Measurements from ENCODE around the gene NCF2. TPM values are rescaled to one million over a fixed set of nuclear protein-coding genes. Genes with fewer than 3 reads are reported as not detected.

NCF2 gene
- total and polyA plus RNA-seq, 2 donors (not counting 3 experiments of a cell fraction or from before 2014, with no cell fraction given): 0.03 TPM; not detected in 1

- FAIRE-seq (no peak), DNase-seq (ENCODE audit: low read depth, low spot score) (no peak)
- H3K36me3 ChIP-seq (ENCODE audit: control insufficient read depth in 2 of 2, extremely low read depth in 1 of 2, insufficient read depth in 2 of 2, low read length in 2 of 2): peaks cover 0 to 1% of the 10 kb centered on the region in 2 experiments
- no peaks in the 10 kb centered on the region for H3K9me1 ChIP-seq (replicated peaks; ENCODE audit: control insufficient read depth, extremely low read depth, insufficient read depth, low read length)
- H3K79me2 ChIP-seq (ENCODE audit: control insufficient read depth, insufficient read depth, low read length): peaks cover 28% of the 10 kb centered on the region
- peaks cover 19% of the 10 kb centered on the region for H3K4me1 ChIP-seq (ENCODE audit: control insufficient read depth, extremely low read depth, insufficient read depth, low read length)
- H3K27ac ChIP-seq (ENCODE audit: insufficient read depth, low read depth, low read length): no peak overlapping the region
- peaks cover 2% of the 10 kb centered on the region for H4K20me1 ChIP-seq (replicated peaks; ENCODE audit: control insufficient read depth, extremely low read depth, insufficient read depth, low read length)
- no peak for TF ChIP-seq GATA2 (IDR thresholded peaks at IDR 0.05; ENCODE audit: insufficient read depth, insufficient read length, low read depth, low read length)
- TF ChIP-seq EZH2 (IDR thresholded peaks at IDR 0.05; ENCODE audit: borderline replicate concordance, low read depth, low read length, severe bottlenecking): no peak
- TF ChIP-seq FOS (IDR thresholded peaks at IDR 0.05; ENCODE audit: borderline replicate concordance, insufficient read depth, low read length): no peak
- TF ChIP-seq CTCF (IDR thresholded peaks at IDR 0.05; ENCODE audit: extremely low read depth in 1 of 2, insufficient read depth in 1 of 2, low read depth in 1 of 2, low read length in 2 of 2): no peak
- TF ChIP-seq POLR2AphosphoS5 (IDR thresholded peaks at IDR 0.05; ENCODE audit: insufficient read depth, low read depth, low read length): no peak
- BruUV-seq (replicated peaks): no TSS peak
- POLR2A ChIA-PET: no interaction called here
- no peak overlapping the region for H3K4me2 ChIP-seq (ENCODE audit: insufficient read depth, low read length)
- H3K9me3 ChIP-seq (replicated peaks; ENCODE audit: control insufficient read depth, insufficient read depth, low read length): no peaks in the 10 kb centered on the region
- CTCF ChIA-PET: interaction anchor here (1.0 to 2.1 kb wide), 2 partner anchors 10 to 17 kb away, joined by 3 to 5 read pairs; no protein-coding TSS in a partner anchor
- dilution Hi-C loops (cut with MboI; ENCODE audit: extremely low pct_ligation_motif_present, low sequenced_read_pairs): no loop called here
- no peak overlapping the region for H3K4me3 ChIP-seq (replicated peaks in 1 of 3; ENCODE audit: insufficient read depth in 1 of 3, low read depth in 1 of 3, low read length in 3 of 3)
- intact Hi-C loops (cut with micrococcal nuclease): no loop called here
- H3K27me3 ChIP-seq (ENCODE audit: control insufficient read depth in 2 of 2, insufficient read depth in 2 of 2, low read length in 2 of 2): no peaks in the 10 kb centered on the region
- no peak overlapping the region for H3K9ac ChIP-seq (replicated peaks; ENCODE audit: extremely low read depth, insufficient read depth, low read length)
- no peak overlapping the region for H2AFZ ChIP-seq (ENCODE audit: low read depth, low read length)
Observed at GRCh38 chr1:183512450-183512849, 77.8 kb downstream of the NCF2 start.

GRCh38 chr1:183508694-183509093 is 81.6 kb downstream of the NCF2 start:
- intact Hi-C loops (cut with micrococcal nuclease): loop anchor here (1.0 kb wide), 1 partner anchor 8 kb away; no protein-coding TSS in a partner anchor
- FAIRE-seq: no peak
- H3K4me3 ChIP-seq (replicated peaks in 1 of 3; ENCODE audit: insufficient read depth in 1 of 3, low read depth in 1 of 3, low read length in 3 of 3): no peak overlapping the region
- TF ChIP-seq CTCF (IDR thresholded peaks at IDR 0.05; ENCODE audit: extremely low read depth in 1 of 2, insufficient read depth in 1 of 2, low read depth in 1 of 2, low read length in 2 of 2) (no peak), POLR2A (IDR thresholded peaks at IDR 0.05; ENCODE audit: low read depth, low read length) (no peak), GATA2 (IDR thresholded peaks at IDR 0.05; ENCODE audit: insufficient read depth, insufficient read length, low read depth, low read length) (no peak), FOS (IDR thresholded peaks at IDR 0.05; ENCODE audit: borderline replicate concordance, insufficient read depth, low read length) (no peak), MYC (IDR thresholded peaks at IDR 0.05; ENCODE audit: low read depth, low read length) (no peak), MAX (IDR thresholded peaks at IDR 0.05; ENCODE audit: insufficient read depth, insufficient read length) (no peak), POLR2AphosphoS5 (IDR thresholded peaks at IDR 0.05; ENCODE audit: insufficient read depth, low read depth, low read length) (no peak), EZH2 (IDR thresholded peaks at IDR 0.05; ENCODE audit: borderline replicate concordance, low read depth, low read length, severe bottlenecking) (no peak), JUN (IDR thresholded peaks at IDR 0.05; ENCODE audit: borderline replicate concordance, insufficient read depth, insufficient read length, low read depth) (no peak)
- no peaks in the 10 kb centered on the region for H4K20me1 ChIP-seq (replicated peaks; ENCODE audit: control insufficient read depth, extremely low read depth, insufficient read depth, low read length)
- H3K4me1 ChIP-seq (ENCODE audit: control insufficient read depth, extremely low read depth, insufficient read depth, low read length): no peaks in the 10 kb centered on the region
- no peaks in the 10 kb centered on the region for H3K9me1 ChIP-seq (replicated peaks; ENCODE audit: control insufficient read depth, extremely low read depth, insufficient read depth, low read length)
- no peaks in the 10 kb centered on the region for H3K27me3 ChIP-seq (ENCODE audit: control insufficient read depth in 2 of 2, insufficient read depth in 2 of 2, low read length in 2 of 2)
- ChIA-PET CTCF (interaction anchor here (0.6 to 1.3 kb wide), 3 partner anchors 10 to 340 kb away, joined by 3 to 4 read pairs (median 3); no protein-coding TSS in a partner anchor), POLR2A (no interaction called here)
- dilution Hi-C loops (cut with MboI; ENCODE audit: extremely low pct_ligation_motif_present, low sequenced_read_pairs): no loop called here
- no peak overlapping the region for H2AFZ ChIP-seq (ENCODE audit: low read depth, low read length)
- peaks cover 49% of the 10 kb centered on the region for H3K79me2 ChIP-seq (ENCODE audit: control insufficient read depth, insufficient read depth, low read length)
- H3K36me3 ChIP-seq (ENCODE audit: control insufficient read depth in 2 of 2, extremely low read depth in 1 of 2, insufficient read depth in 2 of 2, low read length in 2 of 2): no peaks in the 10 kb centered on the region
- no peak overlapping the region for H3K9ac ChIP-seq (replicated peaks; ENCODE audit: extremely low read depth, insufficient read depth, low read length)
- H3K27ac ChIP-seq (ENCODE audit: insufficient read depth, low read depth, low read length): no peak overlapping the region
- no TSS peak for BruUV-seq (replicated peaks)
- no peak for DNase-seq (ENCODE audit: low read depth, low spot score)
- no peaks in the 10 kb centered on the region for H3K9me3 ChIP-seq (replicated peaks; ENCODE audit: control insufficient read depth, insufficient read depth, low read length)
- H3K4me2 ChIP-seq (ENCODE audit: insufficient read depth, low read length): no peak overlapping the region

Measured in endothelial cell of umbilical vein (primary cell).